VCaP (cell line): ENCODE results near the gene CADM2.

Experiments used
- H3K27ac ChIP-seq: fragments of 450-650 bp; 2 replicates; pipeline ENCODE4 v1.5.1; 2017
- CTCF ChIP-seq: fragments of 450-650 bp; conservative IDR thresholded peaks from 2 replicates; pipeline ENCODE4 v1.5.1; 2017; ENCODE audit warnings: mild to moderate bottlenecking, moderate library complexity

The CADM2 gene

GRCh38 chr3:85524104-85524503 is 565.3 kb downstream of the CADM2 start:
- no peak overlapping the region for H3K27ac ChIP-seq
- no peak for TF ChIP-seq CTCF

- H3K27ac ChIP-seq = no peak overlapping the region
- no peak for TF ChIP-seq CTCF
These were observed 566.5 kb downstream of the CADM2 start for GRCh38 chr3:85525264-85525663.

GRCh38 chr3:85533586-85533985 is 574.8 kb downstream of the CADM2 start:
- H3K27ac ChIP-seq = no peak overlapping the region
- TF ChIP-seq CTCF = no peak

DNA sequence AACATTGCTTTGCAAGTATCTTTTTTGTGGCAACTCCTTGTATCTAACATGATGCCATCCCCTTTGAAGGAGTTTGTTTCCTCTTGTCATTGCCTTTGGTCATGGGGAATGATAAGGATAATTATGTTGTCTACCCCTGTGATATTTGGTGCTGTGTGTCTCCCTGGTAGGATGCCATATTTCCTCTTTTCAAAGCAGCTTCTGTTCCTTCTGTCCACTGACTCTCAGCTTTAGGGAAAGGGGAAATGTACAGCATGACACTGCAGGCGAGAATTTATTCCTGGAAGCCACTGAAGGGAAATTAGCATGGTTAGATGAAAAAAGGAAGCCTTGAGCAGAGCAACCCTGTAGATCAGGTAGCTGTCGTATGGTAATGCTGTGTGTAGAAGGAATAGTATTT is 576.7 kb downstream of the CADM2 start:
- H3K27ac ChIP-seq = no peak overlapping the region
- TF ChIP-seq CTCF = no peak

GRCh38 chr3:85539232-85539631 is 580.4 kb downstream of the CADM2 start:
- H3K27ac ChIP-seq = no peak overlapping the region
- no peak for TF ChIP-seq CTCF

DNA sequence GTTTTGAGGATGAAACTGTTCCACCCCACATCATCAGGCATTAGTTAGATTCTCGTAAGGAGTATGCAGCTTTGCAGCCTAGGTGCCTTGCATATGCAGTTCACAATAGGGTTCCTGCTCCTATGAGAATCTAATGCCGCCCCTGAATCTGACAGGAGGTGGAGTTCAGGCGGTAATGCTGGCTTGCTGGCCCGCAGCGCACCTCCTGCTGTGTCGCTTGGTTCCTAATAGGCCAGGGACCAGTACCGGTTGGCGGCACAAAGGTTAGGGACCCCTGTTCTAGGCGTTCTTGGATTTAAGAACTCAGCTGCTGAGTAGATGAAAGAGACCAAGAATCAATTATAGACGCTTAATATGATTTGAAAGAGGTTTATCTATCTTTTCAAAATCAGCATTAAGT is 595.4 kb downstream of the CADM2 start:
- no peak for TF ChIP-seq CTCF
- no peak overlapping the region for H3K27ac ChIP-seq

- no peak for TF ChIP-seq CTCF
- no peak overlapping the region for H3K27ac ChIP-seq
These were observed 601.4 kb downstream of the CADM2 start for GRCh38 chr3:85560088-85560785.
